GM12891 (cell line): ENCODE data around the gene FAM219A.

Source experiments
- PAX5 ChIP-seq: IDR thresholded peaks from 2 replicates; pipeline ENCODE4 v1.6.1; 2011; ENCODE audit warnings: low read length, moderate library complexity, mild to moderate bottlenecking; ENCODE audit not compliant: insufficient read depth, severe bottlenecking
- POLR2A ChIP-seq: IDR thresholded peaks from 2 replicates; pipeline ENCODE4 v1.6.1; 2011; ENCODE audit warnings: low read depth, low read length, control low read depth
- POLR2AphosphoS5 ChIP-seq: IDR thresholded peaks from 2 replicates; pipeline ENCODE4 v1.6.1; 2011; ENCODE audit warnings: low read depth, low read length, control low read depth
- SPI1 ChIP-seq: IDR thresholded peaks from 2 replicates; pipeline ENCODE4 v1.6.1; 2011; ENCODE audit warnings: low read depth, low read length, control low read depth
- TAF1 ChIP-seq: IDR thresholded peaks from 2 replicates; pipeline ENCODE4 v1.6.1; 2011; ENCODE audit warnings: low read depth, low read length, control low read depth

DNA sequence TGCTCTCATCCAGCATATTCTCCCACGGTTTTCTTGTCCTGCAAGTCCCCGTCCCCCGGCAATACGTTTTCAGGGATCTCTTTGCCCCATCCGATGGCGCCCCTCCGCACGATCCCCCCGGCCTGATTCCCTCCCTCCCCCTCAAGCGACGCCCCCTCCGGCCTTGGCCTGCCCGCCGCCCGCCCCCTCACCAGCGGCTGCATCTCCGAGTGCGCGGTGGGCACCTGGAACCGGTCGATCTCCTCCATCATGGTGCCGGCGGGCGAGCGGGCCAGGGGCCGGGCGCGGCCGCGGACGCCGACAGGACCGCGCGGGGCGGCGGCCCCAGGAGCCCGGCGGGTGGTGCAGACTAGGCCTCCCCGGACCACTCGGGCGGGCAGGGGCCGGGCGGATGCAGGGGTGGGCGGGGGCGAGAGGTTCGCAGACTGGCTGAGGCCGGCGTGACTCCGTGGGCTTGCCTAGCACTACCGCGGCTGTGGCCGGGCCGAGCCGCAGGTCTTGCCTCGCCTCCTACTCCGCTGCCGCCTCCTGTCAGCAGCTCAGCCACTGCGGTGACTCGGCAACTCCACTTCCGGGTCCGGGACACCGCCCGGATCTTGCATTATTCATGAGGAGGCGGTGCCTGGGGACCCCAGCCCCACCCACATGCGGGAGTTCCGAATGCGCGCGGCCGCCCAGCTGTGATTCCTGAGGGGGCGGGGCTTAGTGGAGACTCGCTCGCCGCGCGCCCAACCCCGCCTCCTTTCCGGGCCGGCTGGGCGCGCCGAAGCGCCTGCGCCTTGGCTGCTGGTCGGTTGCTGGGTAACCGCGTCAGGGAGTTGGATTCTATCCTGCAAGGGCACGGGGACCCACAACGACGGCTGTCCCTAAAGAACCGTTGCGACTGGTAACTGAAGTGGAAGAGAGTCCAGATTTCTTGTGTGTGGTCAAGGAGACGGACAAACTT lies at the start of gene FAM219A, which contains the start of gene DNAI1:
- no peak for TF ChIP-seq POLR2A
- no peak for TF ChIP-seq PAX5
- TF ChIP-seq POLR2AphosphoS5: no peak
- peak; percentile 39; the same call in 1 of the 2 replicates for TF ChIP-seq TAF1
- TF ChIP-seq SPI1: 0 out of 2 replicates have a peak, but pooled peaks have one; percentile 10
